Endodermal cell (in vitro differentiated cells): ENCODE results near the gene CD38. TPM values are rescaled to one million over a fixed set of nuclear protein-coding genes. Genes with fewer than 3 reads are reported as not detected.

Experiments used
- DNase-seq: peaks from one replicate; pipeline ENCODE4 v3.0.0-alpha.2; 2017
- H3K27ac ChIP-seq: 2 replicates; pipeline ENCODE4 v1.5.1; 2013; ENCODE audit warnings: mild to moderate bottlenecking, low read depth, low read length, moderate library complexity
- H3K27me3 ChIP-seq: 2 replicates; pipeline ENCODE4 v1.6.1; 2013; ENCODE audit warnings: mild to moderate bottlenecking, low read length, moderate library complexity; ENCODE audit not compliant: insufficient read depth, control insufficient read depth, poor library complexity, severe bottlenecking
- H3K36me3 ChIP-seq: 2 replicates; pipeline ENCODE4 v1.7.0; 2013; ENCODE audit warnings: mild to moderate bottlenecking, low read length, moderate library complexity; ENCODE audit not compliant: control insufficient read depth, insufficient read depth
- H3K4me1 ChIP-seq: one replicate; pipeline ENCODE4 v1.7.0; 2013; ENCODE audit warnings: low read length; ENCODE audit not compliant: control insufficient read depth, insufficient read depth
- H3K4me3 ChIP-seq: 2 replicates; pipeline ENCODE4 v1.5.1; 2013; ENCODE audit warnings: mild to moderate bottlenecking, low read length, moderate library complexity
- H3K9ac ChIP-seq: 2 replicates; pipeline ENCODE4 v1.6.1; 2013; ENCODE audit warnings: mild to moderate bottlenecking, low read length, moderate library complexity; ENCODE audit not compliant: poor library complexity, severe bottlenecking; ENCODE audit errors: extremely low read depth
- H3K9me3 ChIP-seq: 2 replicates; pipeline ENCODE4 v1.6.1; 2013; ENCODE audit warnings: mild to moderate bottlenecking, low read length, moderate library complexity; ENCODE audit not compliant: control insufficient read depth
- H3K27ac Mint-ChIP-seq: 2 replicates; pipeline ENCODE4 v1.8.0; 2020; ENCODE audit warnings: mixed read lengths
- H3K27me3 Mint-ChIP-seq: 2 replicates; pipeline ENCODE4 v1.8.0; 2021; ENCODE audit warnings: mild to moderate bottlenecking, mixed read lengths; ENCODE audit not compliant: insufficient read depth
- H3K36me3 Mint-ChIP-seq: 2 replicates; pipeline ENCODE4 v1.8.0; 2020; ENCODE audit warnings: low read depth, mixed read lengths
- H3K4me1 Mint-ChIP-seq: 2 replicates; pipeline ENCODE4 v1.8.0; 2020; ENCODE audit warnings: mixed read lengths
- H3K4me3 Mint-ChIP-seq: 2 replicates; pipeline ENCODE4 v1.8.0; 2020; ENCODE audit warnings: mild to moderate bottlenecking, moderate library complexity, mixed read lengths
- H3K9me3 Mint-ChIP-seq: 2 replicates; pipeline ENCODE4 v1.8.0; 2020; ENCODE audit warnings: mild to moderate bottlenecking, mixed read lengths
- CTCF ChIP-seq: fragments of 200-600 bp; sonication (generic); conservative IDR thresholded peaks from 2 replicates; pipeline ENCODE4 v1.5.0; 2021; ENCODE audit warnings: antibody characterized with exemption, mild to moderate bottlenecking
- WGBS, 2 experiments: methylation state at CpG; one replicate each; pipeline versions ENCODE4 v1.1.5 to v1.1.7; 2013; ENCODE audit warnings: missing lambda C conversion rate in 2 of 2, mixed read lengths in 1 of 2; ENCODE audit not compliant: insufficient coverage in 1 of 2, insufficient read length in 1 of 2; 5-methylcytosine and 5-hydroxymethylcytosine counted together
- total RNA-seq, 2 donors: library from RNA; stranded (reverse); fragmentation: NEBNext Ultra II Directional in 1 of 2; extraction: Animal tissue kit (Norgen Biotek cat#: 25700) in 1 of 2; gene quantifications; 2 replicates in 1 of 2; 3 replicates in 1 of 2; pipeline ENCODE4 v1.2.1, GENCODE V29; 2021

Gene CD38
- total RNA-seq, 2 donors from 2014 or later: 0.11 TPM; not detected in 1

GRCh38 chr4:15738877-15739276 is 39.3 kb upstream of the CD38 start:
- Mint-ChIP-seq H3K27ac (no peak overlapping the region), H3K4me3 (no peak overlapping the region), H3K9me3 (peaks cover 13% of the 10 kb centered on the region), H3K27me3 (peaks cover 2% of the 10 kb centered on the region), H3K4me1 (peaks cover 4% of the 10 kb centered on the region), H3K36me3 (no peaks in the 10 kb centered on the region)
- Histone ChIP-seq H3K4me3 (no peak overlapping the region), H3K9me3 (peaks cover 13% of the 10 kb centered on the region), H3K4me1 (no peaks in the 10 kb centered on the region), H3K9ac (no peak overlapping the region), H3K36me3 (no peaks in the 10 kb centered on the region), H3K27ac (no peak overlapping the region), H3K27me3 (no peaks in the 10 kb centered on the region)
- DNase-seq: no peak
- 91 to 100% methylated on average over 1 of the region's 1 CpG for WGBS, 2 experiments
- no peak for TF ChIP-seq CTCF

GRCh38 chr4:15740764-15741404 is 37.2 kb upstream of the CD38 start:
- Histone ChIP-seq H3K9me3 (peaks cover 14% of the 10 kb centered on the region), H3K4me1 (no peaks in the 10 kb centered on the region), H3K27me3 (no peaks in the 10 kb centered on the region), H3K27ac (no peak overlapping the region), H3K4me3 (no peak overlapping the region), H3K36me3 (no peaks in the 10 kb centered on the region), H3K9ac (no peak overlapping the region)
- TF ChIP-seq CTCF: no peak
- no peak for DNase-seq
- no peaks in the 10 kb centered on the region for H3K36me3 Mint-ChIP-seq
- H3K27me3 Mint-ChIP-seq: peaks cover 2% of the 10 kb centered on the region
- H3K4me1 Mint-ChIP-seq: peaks cover 10% of the 10 kb centered on the region
- no peak overlapping the region for H3K27ac Mint-ChIP-seq
- 71 to 85% methylated on average over 4 to 11 of the region's 11 CpGs for WGBS, 2 experiments
- peaks cover 13% of the 10 kb centered on the region for H3K9me3 Mint-ChIP-seq
- no peak overlapping the region for H3K4me3 Mint-ChIP-seq

GRCh38 chr4:15742083-15742582 is 36.0 kb upstream of the CD38 start:
- no peak for TF ChIP-seq CTCF
- H3K4me1 ChIP-seq: no peaks in the 10 kb centered on the region
- H3K4me3 ChIP-seq: no peak overlapping the region
- DNase-seq: no peak
- no peak overlapping the region for H3K27ac ChIP-seq
- Mint-ChIP-seq H3K27ac (no peak overlapping the region), H3K36me3 (no peaks in the 10 kb centered on the region), H3K9me3 (peaks cover 13% of the 10 kb centered on the region), H3K27me3 (no peaks in the 10 kb centered on the region), H3K4me1 (peaks cover 10% of the 10 kb centered on the region), H3K4me3 (no peak overlapping the region)
- H3K36me3 ChIP-seq: no peaks in the 10 kb centered on the region
- H3K27me3 ChIP-seq: no peaks in the 10 kb centered on the region
- peaks cover 20% of the 10 kb centered on the region for H3K9me3 ChIP-seq
- H3K9ac ChIP-seq: no peak overlapping the region
- 94% methylated on average over 1 of the region's 1 CpG; no CpG with 5 or more reads in 1 of the 2 experiments for WGBS, 2 experiments
